K562 (cell line): Measurements from ENCODE around the gene HSPA5. TPM values are rescaled to one million over a fixed set of nuclear protein-coding genes. Genes with fewer than 3 reads are reported as not detected.
A peak's percentile ranks its signal among the peaks of the same experiment; 100 is the strongest.

Source experiments
- ARHGAP35 ChIP-seq: fragments of 450-650 bp; IDR thresholded peaks from 2 replicates; pipeline ENCODE4 v1.6.1; 2018; ENCODE audit not compliant: partially characterized antibody
- CREB1 ChIP-seq, 2 experiments: sonication (generic) in 1 of 2; formaldehyde crosslinking in 1 of 2; IDR thresholded peaks; 2 replicates each; pipeline versions ENCODE4 v1.6.1 to v1.8.0; 2012 to 2022; ENCODE audit warnings: inconsistent platforms in 1 of 2, mild to moderate bottlenecking in 1 of 2, missing genetic modification reagents in 1 of 2, moderate library complexity in 1 of 2
- E2F5 ChIP-seq: sonication (generic); formaldehyde crosslinking; IDR thresholded peaks from 2 replicates; pipeline ENCODE4 v1.8.0; 2022; ENCODE audit warnings: mild to moderate bottlenecking, missing genetic modification reagents
- ETV1 ChIP-seq: fragments of 450-650 bp; conservative IDR thresholded peaks from 2 replicates; pipeline ENCODE4 v1.6.1; 2016; ENCODE audit warnings: missing genetic modification characterization, control low read depth, low read depth, missing compliant biosample characterization
- EWSR1 ChIP-seq: fragments of 450-650 bp; IDR thresholded peaks from 2 replicates; pipeline ENCODE4 v1.6.1; 2018; ENCODE audit warnings: borderline replicate concordance, mild to moderate bottlenecking, low read depth, moderate library complexity; ENCODE audit not compliant: partially characterized antibody
- HDGF ChIP-seq: fragments of 450-650 bp; IDR thresholded peaks from 2 replicates; pipeline ENCODE4 v1.6.1; 2016
- MAZ ChIP-seq, 2 experiments: fragments of 450-650 bp in 1 of 2; sonication (generic) in 1 of 2; formaldehyde crosslinking; IDR thresholded peaks in 1 of 2; conservative IDR thresholded peaks in 1 of 2; 2 replicates each; pipeline versions ENCODE4 v1.4.0 to v1.5.0; 2020; ENCODE audit warnings: mild to moderate bottlenecking in 1 of 2, missing genetic modification reagents in 1 of 2
- MEIS2 ChIP-seq: fragments of 450-650 bp; IDR thresholded peaks from 2 replicates; pipeline ENCODE4 v1.6.1; 2014; ENCODE audit warnings: mild to moderate bottlenecking; ENCODE audit not compliant: partially characterized antibody
- MXI1 ChIP-seq: IDR thresholded peaks from 2 replicates; pipeline ENCODE4 v1.6.1; 2011; ENCODE audit warnings: low read depth, mild to moderate bottlenecking, improper control_type of control experiment, low read length
- SMARCA5 ChIP-seq: fragments of 450-650 bp; IDR thresholded peaks from 2 replicates; pipeline ENCODE4 v1.6.1; 2016
- SREBF1 ChIP-seq: fragments of 150-350 bp; IDR thresholded peaks from 2 replicates; pipeline ENCODE4 v1.6.1; 2014; ENCODE audit warnings: antibody characterized with exemption, low read depth, low read length, borderline replicate concordance
- ZNF175 ChIP-seq: fragments of 200-800 bp; sonication (Bioruptor generic); IDR thresholded peaks from 2 replicates; pipeline ENCODE4 v1.6.1; 2016; ENCODE audit warnings: low read depth, mild to moderate bottlenecking, missing genetic modification characterization, missing compliant biosample characterization
- ZNF3 ChIP-seq: fragments of 250-450 bp; sonication (Bioruptor Pico); IDR thresholded peaks from 2 replicates; pipeline ENCODE4 v1.5.0; 2021; ENCODE audit warnings: mild to moderate bottlenecking, moderate library complexity
- ZZZ3 ChIP-seq: fragments of 450-650 bp; IDR thresholded peaks from 2 replicates; pipeline ENCODE4 v1.6.1; 2016; ENCODE audit warnings: antibody characterized with exemption, mild to moderate bottlenecking, moderate library complexity
- polyA plus RNA-seq, 8 experiments: library from polyadenylated mRNA; depleted of rRNA in 4 of 8; stranded (reverse) in 5 of 8; unstranded in 3 of 8; fragments of >200 nt; fragmentation: Nextera tagmentation in 2 of 8; fragmentation: Illumina TruSeq in 1 of 8; extraction: Ambion mirVana in 2 of 8; extraction: Trizol in 1 of 8; gene quantifications; 2 replicates each; pipeline versions ENCODE4 v1.2.1 to v1.2.3, GENCODE V29; 2011 to 2014; ENCODE audit warnings: inconsistent platforms in 1 of 8, missing spikeins in 1 of 8
- total RNA-seq, 7 experiments: library from RNA; depleted of rRNA in 6 of 7; stranded (reverse); fragments of >200 nt in 6 of 7; fragmentation: Illumina TruSeq in 2 of 7; extraction: Trizol in 2 of 7; gene quantifications; 2 replicates each; pipeline versions ENCODE4 v1.2.1 to v1.2.3, GENCODE V29; 2011 to 2021; ENCODE audit warnings: low replicate concordance in 1 of 7
- TF ChIP-seq, protein P1 (sequence below): sonication (generic); formaldehyde crosslinking; IDR thresholded peaks from 2 replicates; pipeline ENCODE4 v1.8.0; 2022; ENCODE audit warnings: mild to moderate bottlenecking, missing genetic modification reagents
- TF ChIP-seq, protein P2 (sequence below): sonication (generic); formaldehyde crosslinking; IDR thresholded peaks from 2 replicates; pipeline ENCODE4 v1.8.1; 2022; ENCODE audit warnings: missing genetic modification reagents
- TF ChIP-seq, protein P3 (sequence below): fragments of 250-450 bp; sonication (Bioruptor Pico); IDR thresholded peaks from 2 replicates; pipeline ENCODE4 v1.8.0; 2022; ENCODE audit warnings: inconsistent platforms

Gene HSPA5
- total and polyA plus RNA-seq, 9 of the 15 experiments (the other 6 are each of a cell fraction or from before 2014, with no cell fraction given) = 48.0 to 265 (median 113) TPM

- TF ChIP-seq, protein P1, sequence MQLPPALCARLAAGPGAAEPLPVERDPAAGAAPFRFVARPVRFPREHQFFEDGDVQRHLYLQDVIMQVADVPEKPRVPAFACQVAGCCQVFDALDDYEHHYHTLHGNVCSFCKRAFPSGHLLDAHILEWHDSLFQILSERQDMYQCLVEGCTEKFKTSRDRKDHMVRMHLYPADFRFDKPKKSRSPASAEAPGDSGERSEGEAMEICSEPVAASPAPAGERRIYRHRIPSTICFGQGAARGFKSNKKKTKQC (CRISPR knock-in tag) = peak; percentile 60; the same call in 1 of the 2 replicates
- TF ChIP-seq, protein P2, sequence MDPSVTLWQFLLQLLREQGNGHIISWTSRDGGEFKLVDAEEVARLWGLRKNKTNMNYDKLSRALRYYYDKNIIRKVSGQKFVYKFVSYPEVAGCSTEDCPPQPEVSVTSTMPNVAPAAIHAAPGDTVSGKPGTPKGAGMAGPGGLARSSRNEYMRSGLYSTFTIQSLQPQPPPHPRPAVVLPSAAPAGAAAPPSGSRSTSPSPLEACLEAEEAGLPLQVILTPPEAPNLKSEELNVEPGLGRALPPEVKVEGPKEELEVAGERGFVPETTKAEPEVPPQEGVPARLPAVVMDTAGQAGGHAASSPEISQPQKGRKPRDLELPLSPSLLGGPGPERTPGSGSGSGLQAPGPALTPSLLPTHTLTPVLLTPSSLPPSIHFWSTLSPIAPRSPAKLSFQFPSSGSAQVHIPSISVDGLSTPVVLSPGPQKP (CRISPR knock-in tag) = no peak
- TF ChIP-seq E2F5 (CRISPR knock-in tag) (no peak), SREBF1 (no peak), ZNF175 (CRISPR knock-in tag) (no peak), ZNF3 (no peak), EWSR1 (no peak), MAZ (CRISPR knock-in tag; conservative IDR thresholded peaks at IDR 0.05 in 1 of 2, IDR thresholded peaks at IDR 0.05 in 1 of 2) (peak; percentile 76 to 88), MEIS2 (peak; percentile 50), CREB1 (IDR thresholded peaks at IDR 0.05) (no peak; the same call in 1 of the 2 replicates), CREB1 (CRISPR knock-in tag; IDR thresholded peaks at IDR 0.05) (no peak; the same call in 1 of the 2 replicates), ZZZ3 (no peak), ARHGAP35 (no peak), SMARCA5 (no peak), HDGF (no peak), MXI1 (peak; percentile 78; the same call in 1 of the 2 replicates), ETV1 (tag) (peak; percentile 51; the same call in 1 of the 2 replicates)
- TF ChIP-seq, protein P3, sequence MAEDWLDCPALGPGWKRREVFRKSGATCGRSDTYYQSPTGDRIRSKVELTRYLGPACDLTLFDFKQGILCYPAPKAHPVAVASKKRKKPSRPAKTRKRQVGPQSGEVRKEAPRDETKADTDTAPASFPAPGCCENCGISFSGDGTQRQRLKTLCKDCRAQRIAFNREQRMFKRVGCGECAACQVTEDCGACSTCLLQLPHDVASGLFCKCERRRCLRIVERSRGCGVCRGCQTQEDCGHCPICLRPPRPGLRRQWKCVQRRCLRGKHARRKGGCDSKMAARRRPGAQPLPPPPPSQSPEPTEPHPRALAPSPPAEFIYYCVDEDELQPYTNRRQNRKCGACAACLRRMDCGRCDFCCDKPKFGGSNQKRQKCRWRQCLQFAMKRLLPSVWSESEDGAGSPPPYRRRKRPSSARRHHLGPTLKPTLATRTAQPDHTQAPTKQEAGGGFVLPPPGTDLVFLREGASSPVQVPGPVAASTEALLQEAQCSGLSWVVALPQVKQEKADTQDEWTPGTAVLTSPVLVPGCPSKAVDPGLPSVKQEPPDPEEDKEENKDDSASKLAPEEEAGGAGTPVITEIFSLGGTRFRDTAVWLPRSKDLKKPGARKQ (CRISPR knock-in tag) = no peak
Measured at GRCh38 chr9:125200216-125201047, 40.7 kb downstream of the HSPA5 start, which contains the start of gene RABEPK (continued).
